T1000 (cell line): ENCODE measurements around the gene PARD3.
"Not testable (repeated sequence)": the region's sequence is repeated elsewhere in the genome, so short reads cannot be mapped to it uniquely, and the experiment has no call there.

Source experiments
- DNase-seq: peaks from one replicate; lab custom pipeline; 2025; ENCODE audit warnings: mixed read lengths; lab: John Stamatoyannopoulos, UW

The PARD3 gene

GRCh38 chr10:34464591-34464990 is 350.5 kb downstream of the PARD3 start:
- no peak for DNase-seq

DNA sequence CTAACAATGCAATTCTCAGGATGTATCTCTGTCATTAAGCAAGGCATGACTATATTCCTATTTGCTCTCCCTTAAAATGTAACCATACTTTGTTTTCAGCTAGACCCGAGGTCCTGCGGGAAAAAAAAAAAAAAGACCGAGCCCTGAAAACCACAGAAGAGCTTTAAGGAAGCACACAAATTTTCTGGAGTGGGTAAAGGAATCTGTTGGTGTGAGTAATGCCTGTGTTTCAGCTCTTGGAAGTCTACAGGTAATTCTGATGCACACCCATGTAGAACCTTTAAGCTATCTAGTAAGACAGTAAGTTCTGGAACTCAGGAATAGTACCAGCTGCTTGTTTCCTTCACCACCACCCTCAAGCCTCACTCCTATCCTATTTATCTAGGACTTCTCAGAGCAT is 351.1 kb downstream of the PARD3 start:
- no peak for DNase-seq

DNA sequence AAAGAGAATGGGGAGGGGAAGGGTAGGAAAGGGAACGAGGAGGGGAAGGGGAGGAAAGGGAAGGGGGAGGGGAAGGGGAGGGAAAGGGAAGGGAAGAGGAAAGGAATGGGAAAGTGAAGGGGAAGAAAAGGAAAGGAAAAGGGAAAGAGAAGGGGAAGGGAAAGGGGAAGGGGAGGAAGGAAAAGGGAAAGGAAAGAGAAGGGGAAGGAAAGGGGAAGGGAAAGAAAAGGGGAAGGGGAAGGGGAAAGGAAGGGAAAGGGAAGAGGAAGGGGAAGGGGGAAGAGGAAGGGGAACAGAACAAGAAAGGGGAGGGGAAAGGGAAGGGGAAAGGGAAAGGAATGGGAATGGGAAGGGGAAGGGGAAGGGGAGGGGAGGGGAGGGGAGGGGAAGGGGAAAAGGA is 352.1 kb downstream of the PARD3 start:
- DNase-seq = no peak

GRCh38 chr10:34462056-34462455 is 353.0 kb downstream of the PARD3 start:
- no peak for DNase-seq

DNA sequence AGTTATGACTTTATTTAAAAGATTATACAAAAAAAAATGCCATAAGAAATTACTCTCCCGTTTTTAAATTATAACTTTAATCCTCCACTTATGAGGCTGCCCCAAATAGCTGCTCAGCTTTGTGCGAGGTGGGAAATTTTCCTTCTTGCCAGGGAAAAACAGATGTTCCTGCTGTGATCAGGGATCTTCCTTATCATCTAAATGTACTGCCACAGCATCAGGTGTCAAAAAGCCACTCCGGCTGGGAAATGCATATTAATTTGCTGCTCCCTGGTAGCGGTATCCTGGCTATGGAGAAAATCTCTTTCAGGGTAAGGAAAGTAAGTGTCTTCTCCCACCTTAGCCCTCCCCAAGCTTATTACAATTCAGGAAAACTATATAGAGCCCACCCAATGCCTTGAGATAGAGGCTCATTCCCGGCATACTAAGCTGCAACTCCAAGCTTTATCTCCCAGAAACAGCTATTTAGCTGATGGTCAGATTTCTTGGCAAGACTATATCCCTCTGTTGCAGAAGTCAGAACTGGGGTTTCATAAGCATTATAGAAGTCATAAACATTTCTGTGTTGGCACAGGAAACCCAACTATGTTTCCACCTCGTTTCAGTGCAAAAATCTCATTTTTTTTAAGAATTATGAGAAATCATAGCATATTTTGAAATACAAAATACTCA is 360.4 kb downstream of the PARD3 start:
- no peak for DNase-seq

GRCh38 chr10:34449836-34450235 is 365.3 kb downstream of the PARD3 start:
- DNase-seq = no peak

- DNase-seq = no peak
Measured at GRCh38 chr10:34446049-34446448, 369.0 kb downstream of the PARD3 start.

DNA sequence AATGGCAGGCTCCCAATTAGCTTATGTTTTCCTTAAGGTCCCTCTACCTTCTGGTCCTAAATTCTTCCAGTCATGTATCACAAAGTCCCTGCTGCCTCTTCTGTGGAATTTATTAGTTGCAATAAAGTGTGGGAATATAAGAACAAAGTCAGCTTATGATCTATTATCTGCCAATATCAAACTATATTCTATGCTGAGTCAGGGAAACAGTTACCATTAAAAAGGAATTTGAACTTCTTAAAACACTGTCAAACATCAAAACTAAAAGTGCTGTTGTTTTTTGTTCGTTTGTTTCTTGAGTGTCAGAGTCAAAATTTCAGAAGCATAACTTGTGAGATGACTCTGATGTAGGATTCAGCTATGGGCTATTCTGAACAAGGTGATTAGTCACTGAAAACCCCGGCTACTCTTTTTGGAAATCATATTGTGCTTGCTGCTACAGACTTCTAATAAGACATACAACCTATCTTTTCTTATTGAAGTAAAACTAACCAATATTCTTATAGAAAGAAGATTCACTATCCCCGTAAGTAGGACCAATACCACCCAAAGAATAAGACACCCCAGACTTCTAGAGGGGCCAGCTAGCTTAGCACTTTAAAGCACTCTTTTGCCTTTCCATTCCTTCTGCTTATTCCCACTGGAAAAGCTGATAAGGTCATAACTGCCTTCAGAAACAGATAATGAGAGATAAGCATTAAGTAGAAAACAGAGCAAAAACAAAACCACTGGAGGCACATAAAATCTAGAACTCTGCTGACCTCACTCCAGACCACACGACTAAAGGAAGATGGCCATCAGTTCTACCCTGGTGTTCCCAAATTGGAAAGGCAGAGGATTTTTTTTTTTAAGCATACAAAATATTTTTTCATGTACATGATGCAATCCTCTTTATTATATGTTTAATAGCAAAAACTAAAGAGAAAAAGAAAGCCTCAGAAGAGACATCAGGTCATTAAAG is 370.6 kb downstream of the PARD3 start:
- no peak for DNase-seq

GRCh38 chr10:34439386-34439785 is 375.7 kb downstream of the PARD3 start:
- DNase-seq = not testable (repeated sequence)

DNA sequence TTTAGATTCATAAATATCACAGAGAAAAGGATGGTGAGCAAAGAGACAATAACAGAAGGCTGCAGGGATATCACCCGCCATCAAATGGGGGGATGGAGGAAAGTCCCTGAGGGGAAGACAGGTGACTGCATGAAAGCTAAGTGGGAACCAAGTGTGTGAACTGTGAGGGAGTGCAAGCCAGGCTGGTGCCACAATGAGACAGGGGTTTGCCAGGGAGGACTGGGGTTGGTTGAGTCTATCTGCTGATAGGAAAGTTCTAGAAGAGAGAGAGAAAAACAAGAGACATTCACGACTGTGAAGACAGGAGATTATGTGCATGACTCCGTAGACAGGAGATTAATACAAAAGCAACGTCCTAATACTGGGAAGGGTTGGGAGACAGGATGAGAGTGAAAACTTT is 376.4 kb downstream of the PARD3 start:
- no peak for DNase-seq

DNA sequence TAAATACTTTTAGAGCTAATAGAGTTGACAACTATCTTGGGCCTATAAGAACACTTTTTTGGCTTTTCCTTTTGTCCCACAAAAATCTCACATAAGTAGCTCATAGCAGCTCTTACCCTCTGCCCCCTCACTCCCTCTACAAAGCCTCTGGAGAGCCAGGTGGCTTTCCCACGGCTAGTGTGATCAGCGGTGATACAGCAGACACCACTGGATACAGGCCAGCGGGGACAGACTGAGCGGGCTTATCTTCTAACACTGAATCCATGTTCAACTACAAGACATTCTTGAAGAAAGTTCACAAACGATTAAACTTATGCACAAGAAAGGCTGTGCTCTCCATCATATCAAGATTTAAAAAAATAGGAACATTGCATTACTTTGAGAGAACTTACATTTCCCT is 377.2 kb downstream of the PARD3 start:
- DNase-seq = no peak

DNA sequence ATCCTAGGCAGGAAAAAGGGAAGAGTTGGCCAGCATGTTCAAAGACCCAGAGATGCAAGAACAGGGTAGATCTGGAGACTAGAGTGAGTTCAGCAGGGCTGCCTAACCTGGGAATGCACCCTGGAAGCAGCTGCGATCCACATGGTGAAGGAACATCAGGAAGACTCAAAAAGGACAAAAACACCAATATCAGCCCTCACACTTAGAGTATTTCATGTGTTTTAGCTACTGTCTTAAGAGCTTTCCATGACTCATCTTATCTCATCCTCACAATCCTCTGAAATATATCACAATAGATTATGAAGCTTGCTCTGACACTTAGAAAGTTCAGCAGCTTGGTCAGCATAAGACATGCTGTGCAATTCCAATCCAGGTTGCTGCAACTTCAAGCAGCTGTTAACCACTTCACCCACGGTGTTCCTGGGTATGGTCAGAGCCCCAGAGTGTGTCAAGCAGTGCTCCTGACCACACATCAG is 380.9 kb downstream of the PARD3 start:
- no peak for DNase-seq

DNA sequence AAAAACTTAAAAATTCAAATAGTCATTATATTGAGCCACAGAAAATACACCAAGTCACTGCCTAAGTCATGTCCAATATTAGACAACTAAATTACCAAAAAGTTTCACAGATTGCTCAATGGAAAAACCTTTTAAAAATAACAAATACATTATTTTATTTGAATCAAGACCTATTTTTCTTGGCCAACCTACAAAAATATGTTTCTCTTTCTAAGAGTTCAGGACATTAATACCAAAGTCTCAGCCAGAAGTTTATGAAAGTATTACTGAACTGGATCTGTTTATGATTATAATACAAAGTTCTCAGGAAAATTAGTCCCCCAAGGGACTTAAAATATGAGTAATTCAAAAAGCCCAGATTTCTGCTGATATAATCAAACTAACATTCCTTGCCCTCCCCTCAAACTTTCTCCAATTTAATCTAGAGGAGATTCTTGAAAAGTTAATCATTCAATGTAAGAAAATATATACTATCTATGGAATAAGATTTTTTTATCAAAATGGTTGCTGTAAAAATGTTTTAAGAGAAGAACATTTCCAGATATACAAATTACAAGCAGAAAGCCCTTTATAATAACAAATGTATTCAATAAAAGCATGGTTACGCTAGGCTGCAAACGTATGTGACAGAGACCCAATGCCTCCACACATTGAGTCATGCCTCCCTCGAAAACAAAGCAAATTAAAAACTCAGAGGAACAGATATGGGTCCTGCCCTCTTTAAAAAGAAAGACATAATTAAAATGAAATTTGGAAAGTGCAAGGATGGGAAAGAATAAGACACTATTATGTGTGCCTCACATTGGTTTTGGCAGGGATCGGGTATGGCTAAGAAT is 381.6 kb downstream of the PARD3 start:
- no peak for DNase-seq

GRCh38 chr10:34432589-34432988 is 382.5 kb downstream of the PARD3 start:
- DNase-seq = no peak

DNA sequence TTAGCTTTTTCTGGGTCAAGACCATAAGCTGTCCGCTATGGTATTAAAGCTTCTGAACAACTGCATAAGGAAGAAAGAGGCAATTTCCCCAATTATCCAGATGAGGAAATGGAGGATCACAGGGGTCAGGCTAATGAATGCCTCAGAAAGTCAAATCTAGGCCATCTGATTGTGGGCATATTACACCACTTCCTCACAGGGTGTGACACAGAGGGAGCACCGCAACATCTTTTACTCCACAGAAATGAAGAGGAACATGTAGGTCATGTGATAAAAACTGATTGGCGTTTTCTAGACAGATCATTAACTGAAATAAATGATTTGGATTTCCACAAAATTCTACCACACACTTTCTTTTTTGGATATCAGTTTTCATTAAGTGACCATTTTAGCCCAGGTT is 384.4 kb downstream of the PARD3 start:
- no peak for DNase-seq

DNA sequence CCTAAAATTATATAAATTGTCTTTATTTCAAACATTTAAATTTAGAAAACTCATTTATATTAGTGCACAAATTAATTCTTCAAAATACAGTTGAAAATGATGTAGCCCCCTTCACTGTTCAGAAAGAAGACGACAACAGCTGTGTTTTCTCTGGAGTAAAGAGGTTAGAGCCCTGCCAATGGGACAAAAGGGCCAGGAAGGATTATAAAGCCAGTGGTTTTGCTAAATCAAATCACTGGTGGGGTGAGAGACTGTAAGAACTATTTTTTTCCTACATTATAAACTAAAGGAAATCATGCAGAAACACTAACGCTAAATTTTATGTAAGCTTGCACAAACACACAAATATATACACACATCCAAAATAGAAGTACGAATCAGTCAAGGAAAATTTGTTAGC is 386.6 kb downstream of the PARD3 start:
- DNase-seq = no peak

- DNase-seq = no peak
Measured at GRCh38 chr10:34427911-34428216, 387.2 kb downstream of the PARD3 start.

GRCh38 chr10:34427158-34427910 is 387.8 kb downstream of the PARD3 start:
- DNase-seq = not testable (repeated sequence)

DNA sequence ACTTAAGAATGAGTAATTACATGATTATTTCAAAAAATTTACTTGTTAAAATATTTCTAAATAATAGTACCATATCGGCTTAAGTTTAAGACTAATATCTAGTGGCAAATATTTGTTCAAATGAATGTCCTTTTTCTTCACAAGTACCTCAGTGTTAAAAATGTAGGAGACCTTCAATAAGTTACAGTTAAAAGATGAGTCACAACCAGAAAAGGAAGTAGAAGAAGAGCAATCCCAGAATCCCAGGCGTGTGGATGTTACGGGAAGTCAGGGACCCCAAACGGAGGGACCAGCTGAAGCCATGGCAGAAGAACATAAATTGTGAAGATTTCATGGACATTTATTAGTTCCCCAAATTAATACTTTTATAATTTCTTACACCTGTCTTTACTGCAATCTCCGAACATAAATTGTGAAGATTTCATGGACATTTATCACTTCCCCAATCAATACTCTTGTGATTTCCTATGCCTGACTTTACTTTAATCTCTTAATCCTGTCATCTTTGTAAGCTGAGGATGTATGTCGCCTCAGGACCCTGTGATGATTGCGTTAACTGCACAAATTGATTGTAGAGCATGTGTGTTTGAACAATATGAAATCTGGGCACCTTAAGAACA is 388.4 kb downstream of the PARD3 start:
- not testable (repeated sequence) for DNase-seq

DNA sequence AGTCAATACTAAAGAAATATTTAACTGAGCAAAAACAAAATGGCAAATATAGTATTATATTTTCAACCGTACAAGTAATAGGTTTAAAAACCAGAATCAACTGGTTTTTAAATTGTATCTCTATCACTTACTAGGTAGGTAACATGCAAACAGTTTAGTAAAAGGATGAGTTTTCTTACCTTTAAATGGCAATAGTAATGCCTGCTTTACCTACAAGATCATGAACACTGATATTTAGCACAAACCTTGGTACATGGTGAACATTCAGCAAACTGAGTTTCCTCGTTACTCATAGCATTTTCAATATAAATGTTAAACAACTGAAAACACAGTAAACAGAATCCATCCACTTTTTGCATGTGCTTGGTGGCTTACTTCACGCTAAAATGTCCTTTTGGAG is 389.1 kb downstream of the PARD3 start:
- no peak for DNase-seq
